Measurements from ENCODE around the gene COL13A1. TPM values are rescaled to one million over a fixed set of nuclear protein-coding genes. Genes with fewer than 3 reads are reported as not detected.
A peak's percentile ranks its signal among the peaks of the same experiment; 100 is the strongest.

The COL13A1 gene
- total and polyA plus RNA-seq, 12 donors, result 0.54 to 7.6 (median 1.9) TPM

GRCh38 chr10:69914398-69915214 lies 112.9 kb downstream of the COL13A1 start:
- Histone ChIP-seq H3K27me3 (no peaks in the 10 kb centered on the region), H3K4me1 (replicated peaks in 1 of 2) (no peaks in the 10 kb centered on the region), H3K27ac (no peak overlapping the region), H3K4me3 (no peak overlapping the region), H3K36me3 (replicated peaks in 1 of 2) (no peaks in the 10 kb centered on the region), H3K9me3 (replicated peaks in 1 of 3) (no peaks in the 10 kb centered on the region)
- DNase-seq, result peak; percentile 49 to 83 (median 73)
- intact Hi-C loops (cut with DNase I), result loop anchor here (5.0 to 10.0 kb wide), 2 partner anchors 270 to 272 kb away; no protein-coding TSS in a partner anchor
- peak; percentile 77 to 96 (median 92) for TF ChIP-seq CTCF (IDR thresholded peaks at IDR 0.05)
- TF ChIP-seq POLR2A (IDR thresholded peaks at IDR 0.05), result no peak
- WGBS, 4 donors, result 23 to 33% (median 27%) methylated on average over 5 to 13 of the region's 13 CpGs

- 91 to 98% (median 93%) methylated on average over 3 of the region's 3 CpGs for WGBS, 4 donors
- Histone ChIP-seq H3K27me3 (no peaks in the 10 kb centered on the region), H3K9me3 (replicated peaks in 1 of 3) (no peaks in the 10 kb centered on the region), H3K4me3 (no peak overlapping the region), H3K4me1 (replicated peaks in 1 of 2) (no peaks in the 10 kb centered on the region), H3K36me3 (replicated peaks in 1 of 2) (no peaks in the 10 kb centered on the region), H3K27ac (no peak overlapping the region)
- no peak for DNase-seq
- no peak for TF ChIP-seq POLR2A (IDR thresholded peaks at IDR 0.05)
- TF ChIP-seq CTCF (IDR thresholded peaks at IDR 0.05), result no peak
- intact Hi-C loops (cut with DNase I), result loop anchor here (5.0 to 10.0 kb wide), 2 partner anchors 270 to 273 kb away; no protein-coding TSS in a partner anchor
These were observed 113.5 kb downstream of the COL13A1 start for GRCh38 chr10:69915215-69915560.

- Histone ChIP-seq H3K4me1 (replicated peaks in 1 of 2) (no peaks in the 10 kb centered on the region), H3K27ac (no peak overlapping the region), H3K27me3 (no peaks in the 10 kb centered on the region), H3K4me3 (no peak overlapping the region), H3K36me3 (replicated peaks in 1 of 2) (no peaks in the 10 kb centered on the region), H3K9me3 (replicated peaks in 1 of 3) (no peaks in the 10 kb centered on the region)
- TF ChIP-seq CTCF (IDR thresholded peaks at IDR 0.05) (no peak), POLR2A (IDR thresholded peaks at IDR 0.05) (no peak)
- intact Hi-C loops (cut with DNase I), result loop anchor here (5.0 to 10.0 kb wide), 2 partner anchors 271 to 274 kb away; no protein-coding TSS in a partner anchor
- no peak for DNase-seq
- WGBS, 4 donors, result 39 to 76% (median 71%) methylated on average over 3 to 6 of the region's 6 CpGs
These were observed 114.4 kb downstream of the COL13A1 start for GRCh38 chr10:69916118-69916517.

- no peaks in the 10 kb centered on the region for H3K36me3 ChIP-seq (replicated peaks in 1 of 2)
- DNase-seq, result no peak
- no peaks in the 10 kb centered on the region for H3K4me1 ChIP-seq (replicated peaks in 1 of 2)
- no peak for TF ChIP-seq CTCF (IDR thresholded peaks at IDR 0.05)
- no peak for TF ChIP-seq POLR2A (IDR thresholded peaks at IDR 0.05)
- H3K27ac ChIP-seq, result no peak overlapping the region
- no peaks in the 10 kb centered on the region for H3K27me3 ChIP-seq
- 39 to 62% (median 46%) methylated on average over 3 to 12 of the region's 12 CpGs for WGBS, 4 donors
- no peaks in the 10 kb centered on the region for H3K9me3 ChIP-seq (replicated peaks in 1 of 3)
- H3K4me3 ChIP-seq, result no peak overlapping the region
- intact Hi-C loops (cut with DNase I), result loop anchor here (5.0 to 10.0 kb wide), 2 partner anchors 273 to 276 kb away; no protein-coding TSS in a partner anchor
These were observed 116.3 kb downstream of the COL13A1 start for GRCh38 chr10:69918036-69918435.

Measured in adrenal gland (tissue), 12 donors.